Osteoblast (primary cell): ENCODE measurements around the gene STK32C. TPM values are rescaled to one million over a fixed set of nuclear protein-coding genes. Genes with fewer than 3 reads are reported as not detected.
"Not testable (repeated sequence)": the region's sequence is repeated elsewhere in the genome, so short reads cannot be mapped to it uniquely, and the experiment has no call there.

Experiments
- DNase-seq: peaks from one replicate; pipeline ENCODE4 v3.0.0; 2011; ENCODE audit warnings: low spot score, mixed read lengths; ENCODE audit not compliant: insufficient read length; ENCODE audit errors: missing footprints
- H2AFZ ChIP-seq: 2 replicates; pipeline ENCODE4 v1.6.0; 2011; ENCODE audit warnings: mild to moderate bottlenecking, low read length
- H3K27ac ChIP-seq: 2 replicates; pipeline ENCODE4 v1.5.1; 2011; ENCODE audit warnings: mild to moderate bottlenecking, low read depth, low read length, moderate library complexity
- H3K27me3 ChIP-seq: 2 replicates; pipeline ENCODE4 v1.6.0; 2012; ENCODE audit warnings: mild to moderate bottlenecking, control low read depth, inconsistent platforms, low read length, moderate library complexity; ENCODE audit not compliant: insufficient read depth
- H3K36me3 ChIP-seq: 2 replicates; pipeline ENCODE4 v1.5.1; 2011; ENCODE audit warnings: mild to moderate bottlenecking, low read length, control low read depth, moderate library complexity; ENCODE audit not compliant: insufficient read depth
- H3K4me1 ChIP-seq: 2 replicates; pipeline ENCODE4 v1.5.1; 2011; ENCODE audit warnings: mild to moderate bottlenecking, low read length, control low read depth, moderate library complexity; ENCODE audit not compliant: insufficient read depth
- H3K4me2 ChIP-seq: 2 replicates; pipeline ENCODE4 v1.6.0; 2011; ENCODE audit warnings: mild to moderate bottlenecking, low read length; ENCODE audit not compliant: insufficient read depth
- H3K4me3 ChIP-seq: fragments of 200-600 bp; sonication (generic); 3 replicates; pipeline ENCODE4 v1.5.1; 2012; ENCODE audit warnings: mild to moderate bottlenecking, low read length, inconsistent platforms; ENCODE audit not compliant: insufficient read depth
- H3K79me2 ChIP-seq: 2 replicates; pipeline ENCODE4 v1.6.0; 2012; ENCODE audit warnings: mild to moderate bottlenecking, low read length, control low read depth, inconsistent platforms; ENCODE audit not compliant: insufficient read depth
- H3K9me3 ChIP-seq: 2 replicates; pipeline ENCODE4 v1.5.1; 2011; ENCODE audit warnings: low read depth, low read length, control low read depth
- H4K20me1 ChIP-seq: 2 replicates; pipeline ENCODE4 v1.6.0; 2012; ENCODE audit warnings: mild to moderate bottlenecking, low read length, control low read depth; ENCODE audit not compliant: insufficient read depth
- total RNA-seq: library from RNA; depleted of rRNA; stranded (reverse); fragments of >200 nt; gene quantifications from 2 replicates; pipeline ENCODE4 v1.2.3, GENCODE V29; 2012
- TF ChIP-seq, protein P1 (sequence below): IDR thresholded peaks from 2 replicates; pipeline ENCODE4 v1.5.1; 2011; ENCODE audit warnings: mild to moderate bottlenecking, low read depth, low read length, moderate library complexity; ENCODE audit errors: extremely low read depth

The STK32C gene
- total RNA-seq, 1 donor, result 14.5 TPM

GRCh38 chr10:132160231-132160630 lies 147.5 kb downstream of the STK32C start:
- not testable (repeated sequence) for H3K79me2 ChIP-seq, H2AFZ ChIP-seq, H3K9me3 ChIP-seq, H3K27ac ChIP-seq, H3K36me3 ChIP-seq, H3K4me2 ChIP-seq, H3K27me3 ChIP-seq, H3K4me3 ChIP-seq, H3K4me1 ChIP-seq, DNase-seq, H4K20me1 ChIP-seq

GRCh38 chr10:132159302-132160230 lies 148.2 kb downstream of the STK32C start:
- not testable (repeated sequence) for H3K27me3 ChIP-seq, H3K36me3 ChIP-seq, DNase-seq, H2AFZ ChIP-seq, H3K27ac ChIP-seq, H3K9me3 ChIP-seq, H3K4me1 ChIP-seq, H3K4me3 ChIP-seq, H4K20me1 ChIP-seq, H3K79me2 ChIP-seq, H3K4me2 ChIP-seq

GRCh38 chr10:132158823-132159222 lies 148.9 kb downstream of the STK32C start:
- DNase-seq, result no peak
- H3K36me3 ChIP-seq, result no peaks in the 10 kb centered on the region
- H3K4me3 ChIP-seq, result no peak overlapping the region
- H3K79me2 ChIP-seq, result no peaks in the 10 kb centered on the region
- no peaks in the 10 kb centered on the region for H4K20me1 ChIP-seq
- no peaks in the 10 kb centered on the region for H3K4me1 ChIP-seq
- H2AFZ ChIP-seq, result no peak overlapping the region
- H3K27ac ChIP-seq, result no peak overlapping the region
- TF ChIP-seq, protein P1, sequence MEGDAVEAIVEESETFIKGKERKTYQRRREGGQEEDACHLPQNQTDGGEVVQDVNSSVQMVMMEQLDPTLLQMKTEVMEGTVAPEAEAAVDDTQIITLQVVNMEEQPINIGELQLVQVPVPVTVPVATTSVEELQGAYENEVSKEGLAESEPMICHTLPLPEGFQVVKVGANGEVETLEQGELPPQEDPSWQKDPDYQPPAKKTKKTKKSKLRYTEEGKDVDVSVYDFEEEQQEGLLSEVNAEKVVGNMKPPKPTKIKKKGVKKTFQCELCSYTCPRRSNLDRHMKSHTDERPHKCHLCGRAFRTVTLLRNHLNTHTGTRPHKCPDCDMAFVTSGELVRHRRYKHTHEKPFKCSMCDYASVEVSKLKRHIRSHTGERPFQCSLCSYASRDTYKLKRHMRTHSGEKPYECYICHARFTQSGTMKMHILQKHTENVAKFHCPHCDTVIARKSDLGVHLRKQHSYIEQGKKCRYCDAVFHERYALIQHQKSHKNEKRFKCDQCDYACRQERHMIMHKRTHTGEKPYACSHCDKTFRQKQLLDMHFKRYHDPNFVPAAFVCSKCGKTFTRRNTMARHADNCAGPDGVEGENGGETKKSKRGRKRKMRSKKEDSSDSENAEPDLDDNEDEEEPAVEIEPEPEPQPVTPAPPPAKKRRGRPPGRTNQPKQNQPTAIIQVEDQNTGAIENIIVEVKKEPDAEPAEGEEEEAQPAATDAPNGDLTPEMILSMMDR, result no peak
- H3K4me2 ChIP-seq, result no peak overlapping the region
- peaks cover 2% of the 10 kb centered on the region for H3K27me3 ChIP-seq
- H3K9me3 ChIP-seq, result no peaks in the 10 kb centered on the region

GRCh38 chr10:132158122-132158741 lies 149.5 kb downstream of the STK32C start:
- no peak for DNase-seq
- no peak overlapping the region for H3K4me2 ChIP-seq
- peaks cover 2% of the 10 kb centered on the region for H3K27me3 ChIP-seq

More at GRCh38 chr10:132158122-132158741, 149.5 kb downstream of the STK32C start:
- H3K79me2 ChIP-seq, result no peaks in the 10 kb centered on the region
- H3K9me3 ChIP-seq, result no peaks in the 10 kb centered on the region
- TF ChIP-seq, protein P1, result no peak
- H4K20me1 ChIP-seq, result no peaks in the 10 kb centered on the region
- no peak overlapping the region for H3K27ac ChIP-seq
- H3K4me1 ChIP-seq, result no peaks in the 10 kb centered on the region
- H2AFZ ChIP-seq, result no peak overlapping the region
- no peak overlapping the region for H3K4me3 ChIP-seq
- H3K36me3 ChIP-seq, result no peaks in the 10 kb centered on the region

Other genes starting within 250 kb of the STK32C start
- 0.29 and 0.36 TPM in 2 replicates for gene JAKMIP3, start 242.0 kb downstream of the STK32C start, total RNA-seq
- gene DPYSL4, start 121.0 kb downstream of the STK32C start, total RNA-seq, result 0.72 and 2.4 TPM in 2 replicates
- gene LRRC27, start 24.2 kb upstream of the STK32C start, total RNA-seq, result 11.2 and 13.4 TPM in 2 replicates
- 15.3 and 18.5 TPM in 2 replicates for gene PWWP2B, start 89.2 kb upstream of the STK32C start, total RNA-seq
- 20.9 and 22.8 TPM in 2 replicates for gene INPP5A, start 229.8 kb upstream of the STK32C start, total RNA-seq